GM21515 (cell line): ENCODE data around the gene RFX3.

ENCODE experiments used
- ATAC-seq: cut with Tn5 transposase; IDR thresholded peaks from one replicate; pipeline ENCODE4 v1.9.1; 2021; ENCODE audit not compliant: unreplicated experiment

Gene RFX3

DNA sequence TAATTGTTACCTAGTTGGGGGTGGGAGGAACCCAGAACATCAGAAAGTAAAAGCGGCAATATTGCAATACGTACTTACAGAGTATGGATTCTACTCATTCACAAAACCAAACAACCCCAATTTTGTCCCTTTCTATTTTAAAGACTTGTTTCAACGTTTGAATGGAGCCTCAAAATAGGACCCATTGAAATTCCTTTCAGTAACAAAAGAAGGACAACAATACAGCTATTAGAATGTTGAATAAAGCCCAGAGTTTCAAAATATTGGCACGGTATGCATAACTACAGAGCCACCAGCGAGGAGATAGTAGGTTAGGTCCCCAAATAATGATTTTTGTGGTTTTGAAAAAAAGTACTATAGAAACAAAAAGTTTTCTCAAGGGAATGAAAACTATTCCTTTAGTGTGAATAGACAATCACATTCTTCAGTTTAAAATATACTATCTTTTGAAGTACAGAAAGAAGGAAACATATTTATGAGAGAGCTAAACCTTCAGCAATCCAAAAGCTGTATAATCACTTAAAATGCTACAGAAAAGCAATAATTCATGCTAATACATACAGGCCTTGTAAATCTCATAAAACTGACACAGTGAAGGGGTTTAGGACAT is 235.5 kb downstream of the RFX3 start:
- no peak for ATAC-seq

DNA sequence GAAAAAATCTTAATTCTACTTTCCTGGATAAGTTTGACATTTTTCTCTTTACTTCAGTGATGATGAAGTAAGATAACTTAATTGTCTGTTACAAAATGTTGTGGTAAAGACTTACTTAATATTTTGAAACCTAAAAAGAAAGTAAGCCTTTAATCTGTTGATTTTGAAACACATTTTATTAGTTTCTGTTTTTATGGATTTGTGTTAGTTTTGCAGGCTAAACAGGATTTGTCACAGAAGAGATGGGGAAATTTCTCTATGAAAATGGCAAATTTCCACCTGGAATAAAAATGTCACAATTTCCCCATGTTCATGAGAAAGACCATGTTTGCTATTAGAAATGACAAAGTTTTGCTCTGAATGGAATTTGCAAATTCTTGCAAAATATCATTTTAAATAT is 237.1 kb downstream of the RFX3 start:
- ATAC-seq, result no peak

DNA sequence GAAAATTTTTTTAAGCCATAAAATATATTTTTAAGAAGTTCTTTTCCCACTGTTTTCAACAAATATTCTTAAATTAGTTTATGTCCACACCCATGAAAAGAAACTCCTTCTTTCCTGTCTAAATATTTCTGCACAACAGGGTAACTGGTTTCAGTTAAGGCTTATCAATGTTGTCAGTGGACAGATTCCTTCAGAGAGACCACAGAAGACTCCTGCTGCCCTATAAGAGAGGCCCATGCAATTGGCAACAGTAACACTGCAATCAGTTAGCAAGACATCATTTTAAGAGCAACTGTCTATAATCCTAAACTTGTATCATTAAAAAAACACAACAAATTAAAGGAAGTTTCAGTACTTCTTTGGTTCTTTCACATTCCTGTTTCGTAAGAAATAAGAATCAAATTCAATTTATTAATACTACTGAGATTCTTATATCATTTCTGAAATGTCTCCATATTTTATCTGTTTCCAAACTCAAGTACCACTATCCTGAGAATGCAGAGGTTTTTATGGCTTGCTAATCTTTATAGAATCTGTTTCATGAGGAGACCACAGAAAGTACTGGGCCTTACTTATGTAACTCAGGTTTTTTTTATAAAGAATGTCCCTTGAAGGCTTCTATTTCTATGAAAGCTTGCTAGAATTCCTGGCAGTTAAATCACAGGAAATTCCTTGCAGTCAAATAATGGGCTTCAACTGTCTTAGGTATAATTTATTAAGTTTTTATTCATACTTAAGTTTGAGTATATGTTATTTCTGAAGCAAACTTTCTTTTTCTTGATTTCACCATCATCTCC is 240.2 kb downstream of the RFX3 start:
- ATAC-seq, result no peak

DNA sequence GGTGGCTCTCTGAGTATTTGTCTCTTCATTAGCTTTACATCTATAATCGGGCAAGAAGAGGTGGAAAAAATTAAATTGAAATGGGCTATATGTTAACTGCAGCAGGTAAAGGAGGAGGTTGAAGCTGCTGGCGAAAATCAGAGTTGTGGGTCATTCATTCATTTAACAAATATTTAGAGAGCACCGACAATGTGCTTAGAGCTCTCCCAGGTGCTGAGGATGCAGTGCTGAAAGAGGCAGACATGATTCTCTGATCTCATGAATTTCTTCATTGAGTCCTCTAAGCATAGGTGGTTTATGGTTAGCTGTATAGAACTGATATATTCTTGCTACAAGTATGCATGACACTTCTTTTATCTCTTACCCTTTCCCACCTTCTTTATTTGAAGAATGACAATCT is 243.4 kb downstream of the RFX3 start:
- no peak for ATAC-seq

DNA sequence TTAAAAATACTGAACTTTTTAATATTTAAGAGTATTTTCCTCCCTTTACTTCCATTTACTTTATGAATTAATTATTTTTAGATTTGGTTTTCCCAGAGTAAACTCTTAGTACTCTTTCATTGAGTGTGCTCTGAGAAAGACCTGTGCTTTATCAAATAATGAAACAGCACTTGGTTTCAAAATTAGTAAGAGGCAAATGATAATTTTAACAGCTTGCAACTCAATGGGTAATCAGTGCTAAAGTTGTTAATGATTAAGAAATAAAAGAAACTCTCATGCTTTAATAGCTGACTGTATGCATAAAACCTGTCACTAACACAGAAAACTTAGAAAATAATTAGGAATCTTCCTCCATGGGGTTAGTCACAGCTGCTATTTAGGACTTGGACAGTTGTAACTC is 244.4 kb downstream of the RFX3 start:
- no peak for ATAC-seq

DNA sequence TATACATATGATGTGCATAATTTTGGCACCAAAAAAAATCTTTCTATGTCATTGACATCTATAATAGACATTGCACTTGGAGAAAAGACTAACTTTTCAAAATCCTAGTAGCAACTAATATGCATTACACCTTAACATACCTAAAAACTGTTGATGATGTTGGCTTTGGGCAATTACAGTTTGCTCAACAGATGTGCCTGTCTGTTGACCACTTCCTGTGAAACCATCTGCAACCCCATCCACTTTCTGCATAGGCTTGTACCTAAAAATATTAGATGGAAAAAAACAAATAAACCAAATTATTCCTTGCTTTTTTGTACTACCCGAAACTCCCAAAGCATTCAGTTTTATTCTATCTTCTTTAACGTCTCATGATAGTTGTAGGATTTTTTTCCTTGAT is 248.6 kb downstream of the RFX3 start:
- peak; percentile 53 for ATAC-seq

DNA sequence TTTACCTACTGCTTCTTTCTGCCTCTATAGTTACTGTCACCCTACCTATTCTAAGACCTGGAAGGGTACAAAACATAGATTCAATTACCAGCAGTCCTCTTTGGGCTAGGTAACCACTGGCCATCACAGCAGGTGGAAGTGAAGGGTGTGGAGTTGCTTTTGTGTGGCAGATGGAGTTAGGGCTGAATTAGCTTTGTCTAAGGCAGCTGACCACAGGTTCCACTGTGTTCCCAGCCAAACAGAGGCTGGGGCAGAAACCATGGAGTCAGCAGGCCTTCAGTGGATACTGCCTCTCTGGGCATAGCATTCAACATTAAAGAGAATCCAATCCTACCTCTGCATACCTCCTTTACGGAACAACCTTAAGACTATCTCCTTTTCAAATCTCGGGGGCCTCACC is 254.2 kb downstream of the RFX3 start:
- no peak for ATAC-seq

DNA sequence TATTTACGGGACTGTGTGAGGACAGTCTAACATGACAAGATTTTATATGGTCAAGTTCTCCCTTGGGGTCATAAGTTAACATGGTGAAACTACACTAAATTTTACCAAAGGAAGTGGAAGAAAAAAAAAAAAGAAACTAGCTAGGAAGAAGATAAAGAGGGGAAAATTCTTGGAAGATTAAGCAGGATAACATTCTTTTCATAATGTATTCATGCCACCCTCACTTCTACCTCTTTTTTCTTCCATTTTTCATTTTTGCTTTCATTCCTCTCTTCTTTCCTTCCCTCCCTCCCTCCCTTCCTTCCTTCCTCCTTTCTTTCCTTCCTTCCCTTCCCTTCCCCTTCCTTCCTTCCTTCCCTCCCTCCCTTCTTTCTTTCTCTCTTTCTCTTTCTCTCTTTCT is 254.6 kb downstream of the RFX3 start:
- ATAC-seq, result no peak

DNA sequence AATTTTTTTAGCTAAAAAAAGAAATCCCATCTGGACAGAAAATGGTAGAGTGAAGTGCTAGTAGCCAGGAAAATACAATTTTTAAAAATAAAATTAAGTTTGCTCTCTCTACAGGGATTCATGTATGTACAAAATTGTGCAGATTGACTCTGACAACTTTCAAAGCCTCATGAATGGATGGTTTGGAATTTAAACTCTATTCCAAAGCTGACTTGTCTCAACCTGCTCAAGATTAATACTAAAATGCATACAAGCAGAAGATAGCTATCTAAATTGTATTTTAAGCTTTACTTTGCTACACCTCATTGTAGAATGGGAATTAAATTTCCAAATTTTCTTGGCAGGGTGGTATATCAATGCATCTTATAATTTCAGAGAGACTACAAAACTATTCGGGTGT is 257.6 kb downstream of the RFX3 start:
- no peak for ATAC-seq

DNA sequence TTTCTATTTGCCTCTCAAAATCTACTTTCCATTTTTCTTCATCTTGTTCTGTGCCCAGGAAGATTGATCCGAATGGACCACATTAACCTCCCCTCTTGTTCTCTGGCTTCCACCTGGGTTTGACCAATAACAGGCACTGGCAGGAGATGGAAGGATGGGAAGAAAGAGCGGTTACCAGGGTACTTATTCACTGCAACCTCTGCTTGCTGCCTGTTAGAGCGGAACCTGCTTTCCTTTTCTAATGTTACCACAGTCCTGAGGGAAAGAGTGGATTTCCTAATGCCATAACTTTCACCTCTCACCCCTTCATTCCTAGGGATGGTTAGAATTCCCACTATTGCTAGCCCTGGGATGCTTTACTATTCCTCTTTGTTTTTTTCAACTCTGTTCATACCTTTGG is 262.1 kb downstream of the RFX3 start:
- no peak for ATAC-seq

DNA sequence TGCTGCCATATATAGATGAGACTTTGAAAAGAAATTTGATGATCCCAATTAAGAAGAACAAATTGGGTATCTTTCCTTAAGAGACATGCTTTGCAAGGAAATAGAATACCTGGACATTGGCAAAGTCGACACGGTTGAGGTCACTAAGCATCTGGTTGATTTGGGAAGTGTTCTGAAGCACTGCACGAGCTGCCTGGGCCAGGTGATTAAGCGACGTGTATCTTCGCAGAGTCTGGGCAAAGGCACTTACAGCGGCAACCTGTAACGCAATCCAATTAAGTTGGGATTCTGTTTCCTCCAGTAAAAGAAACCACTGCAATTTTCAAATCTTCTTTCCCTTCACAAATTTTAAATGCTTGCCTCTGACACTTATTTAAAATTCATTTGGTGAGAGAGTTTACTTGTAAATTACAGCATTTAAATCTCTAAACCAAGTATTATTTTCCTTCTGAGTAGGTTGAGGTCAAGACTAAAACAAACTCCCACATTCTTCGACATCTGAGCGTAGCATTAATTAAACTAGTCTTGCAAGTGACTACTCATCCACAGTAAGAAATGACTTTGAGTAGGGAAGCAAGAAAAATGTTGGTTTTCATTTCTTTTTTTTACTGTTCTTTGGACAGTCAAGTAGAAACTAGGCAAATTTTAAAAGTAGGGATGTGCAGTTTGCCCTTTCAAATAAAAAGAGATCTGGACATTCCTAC is 262.8 kb downstream of the RFX3 start:
- ATAC-seq, result no peak

DNA sequence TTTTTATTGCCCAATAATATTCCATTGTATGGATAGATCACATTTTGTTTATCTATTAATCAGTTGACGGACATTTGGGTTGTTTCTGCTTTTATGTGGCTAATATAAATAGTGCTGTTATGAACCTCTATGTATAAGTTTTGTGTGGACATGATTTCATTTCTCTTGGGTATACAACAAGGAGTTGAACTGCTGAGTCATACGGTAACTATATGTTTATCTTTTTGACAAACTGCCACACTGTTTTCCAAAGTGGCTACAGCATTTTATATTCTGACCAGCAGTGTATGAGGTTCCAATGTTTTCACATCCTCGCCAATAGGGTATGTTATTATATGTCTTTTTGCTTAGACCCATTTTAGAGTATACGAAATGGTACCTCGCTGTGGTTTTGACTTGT is 264.3 kb downstream of the RFX3 start:
- no peak for ATAC-seq

DNA sequence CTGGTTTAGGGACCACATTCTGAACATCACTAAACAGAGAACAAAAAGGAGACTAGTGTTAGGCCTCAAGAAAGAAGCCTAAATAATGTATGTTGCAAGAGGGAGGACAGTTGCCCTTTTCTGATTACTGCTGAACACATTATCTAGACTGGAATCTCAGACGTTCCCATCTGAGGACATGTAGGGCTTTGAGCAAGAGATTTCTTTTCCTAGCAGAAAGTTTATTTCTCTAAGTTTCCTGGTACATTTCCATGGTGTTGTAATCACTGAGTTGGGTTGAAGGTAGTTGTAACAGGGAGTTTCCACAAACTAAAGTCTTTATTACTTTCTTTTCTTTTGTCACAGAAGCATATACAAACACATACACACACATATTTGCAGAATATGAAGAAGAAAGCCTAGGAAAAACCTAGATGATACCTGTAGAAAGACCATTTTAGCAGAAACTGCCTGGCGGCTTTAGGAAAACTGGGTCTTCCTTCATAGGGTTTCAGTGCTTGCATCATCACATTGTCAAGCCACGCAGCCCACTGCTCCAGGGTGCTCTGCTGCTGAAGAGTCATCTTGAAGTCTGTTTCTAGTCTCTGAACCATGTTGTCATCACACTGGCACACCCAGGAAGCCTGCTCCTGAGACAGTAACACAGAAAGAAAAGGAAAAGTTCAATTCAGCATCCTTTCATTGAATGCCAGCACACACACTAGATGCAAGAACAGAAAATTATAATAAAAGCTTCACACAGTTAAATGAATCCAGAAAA is 269.1 kb downstream of the RFX3 start:
- ATAC-seq, result no peak

DNA sequence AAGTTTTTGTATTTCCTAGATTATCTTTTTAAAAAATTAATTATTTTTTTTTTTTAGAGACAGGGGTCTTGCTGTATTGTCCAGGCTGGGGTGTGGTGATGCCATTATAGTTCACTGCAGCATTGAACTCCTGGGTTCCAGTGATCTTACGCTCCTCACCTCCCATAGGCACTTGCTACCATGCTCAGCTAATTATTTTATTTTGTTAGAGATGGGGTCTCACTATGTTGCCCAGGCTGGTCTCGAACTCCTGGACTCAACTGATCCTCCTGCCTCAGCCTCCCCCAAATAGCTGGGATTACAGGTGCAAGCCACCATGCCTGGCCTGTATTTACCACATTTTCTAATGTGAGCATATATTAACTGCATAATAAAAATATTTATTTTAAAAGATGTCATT is 274.5 kb downstream of the RFX3 start:
- no peak for ATAC-seq

DNA sequence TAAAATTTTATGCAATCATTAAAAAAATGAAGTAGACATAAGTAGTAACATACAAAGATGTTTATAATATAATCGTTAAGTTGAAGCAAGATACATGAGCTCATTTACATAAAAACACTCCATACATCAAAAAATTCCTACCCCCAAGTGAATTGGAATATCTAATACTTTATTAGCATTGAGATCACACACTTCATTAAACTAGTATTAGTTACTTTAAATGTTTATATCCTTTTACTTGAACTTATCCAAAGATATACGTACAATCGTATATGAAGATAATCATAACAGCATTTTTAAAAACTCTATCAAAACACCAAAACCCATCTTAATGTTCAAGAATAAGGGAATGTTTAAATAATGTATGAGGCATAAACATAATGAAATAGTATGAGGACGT is 275.1 kb downstream of the RFX3 start:
- no peak for ATAC-seq

DNA sequence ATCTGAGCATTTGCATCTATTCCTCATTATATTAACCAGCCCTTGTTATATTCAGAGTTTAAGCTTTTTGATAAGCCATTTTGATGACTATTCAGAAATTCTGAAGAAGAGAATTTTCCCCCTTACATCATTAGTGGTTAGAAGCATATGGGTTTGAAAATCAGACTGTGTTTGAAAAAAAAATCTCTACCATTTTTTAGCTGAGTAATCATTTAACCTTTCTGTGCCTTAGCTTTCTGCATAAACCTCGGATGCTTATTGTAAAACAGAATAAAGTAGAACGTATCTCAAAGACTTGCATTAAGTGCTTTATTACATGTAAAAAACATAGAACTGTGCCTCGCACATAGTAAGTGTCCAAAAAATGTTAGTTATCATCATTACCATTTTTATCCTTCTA is 278.6 kb downstream of the RFX3 start:
- no peak for ATAC-seq

DNA sequence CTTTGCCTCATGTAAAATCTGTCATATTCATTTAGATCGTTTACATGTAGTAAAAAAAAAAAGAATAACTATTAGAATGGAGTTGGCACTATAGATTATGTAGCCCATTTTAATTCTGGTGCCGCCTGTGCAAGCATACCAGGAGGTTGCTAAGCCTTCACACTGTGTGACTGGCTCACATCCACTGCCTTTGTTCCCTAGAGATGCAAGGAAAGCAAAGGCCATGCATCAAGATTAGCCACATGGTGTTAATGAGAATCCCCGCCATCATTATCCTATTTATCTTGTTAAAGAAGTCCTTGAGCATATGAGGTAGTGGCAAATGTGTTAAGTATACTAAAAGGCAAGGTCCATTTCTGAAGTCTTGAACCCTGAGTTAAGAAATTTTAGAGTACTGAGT is 279.6 kb downstream of the RFX3 start:
- no peak for ATAC-seq

DNA sequence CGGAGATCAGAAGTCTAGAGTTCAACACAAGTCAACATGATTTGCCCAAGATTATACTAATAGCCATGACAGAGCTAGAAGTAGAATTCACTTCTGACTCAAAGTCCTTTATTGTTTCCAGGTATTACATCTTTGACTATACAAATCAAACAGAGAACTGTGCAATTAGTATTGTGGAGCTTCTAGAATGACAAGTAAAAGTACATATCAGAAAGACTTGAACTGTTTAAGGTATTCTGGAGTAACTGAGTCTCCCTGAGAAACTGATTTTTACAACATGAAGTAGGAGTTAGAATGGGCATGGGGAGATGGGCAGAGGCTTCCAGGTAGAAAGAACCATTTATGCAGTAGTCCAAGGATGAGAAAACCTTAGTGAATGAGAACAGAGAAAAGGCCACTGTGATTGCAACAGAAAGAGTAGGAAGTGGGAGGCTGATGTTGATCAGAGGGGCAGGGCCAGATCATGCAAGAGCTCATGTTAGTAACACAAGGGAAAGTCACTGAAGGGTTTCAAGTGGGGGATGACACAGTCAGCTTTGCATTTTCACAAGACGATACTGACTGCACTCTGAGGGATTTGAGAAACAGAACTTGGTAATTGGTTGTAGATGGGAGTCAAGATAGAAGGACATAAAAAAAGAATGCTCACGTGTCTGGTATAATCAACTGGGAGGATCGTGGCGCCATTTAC is 280.7 kb downstream of the RFX3 start:
- ATAC-seq, result no peak

DNA sequence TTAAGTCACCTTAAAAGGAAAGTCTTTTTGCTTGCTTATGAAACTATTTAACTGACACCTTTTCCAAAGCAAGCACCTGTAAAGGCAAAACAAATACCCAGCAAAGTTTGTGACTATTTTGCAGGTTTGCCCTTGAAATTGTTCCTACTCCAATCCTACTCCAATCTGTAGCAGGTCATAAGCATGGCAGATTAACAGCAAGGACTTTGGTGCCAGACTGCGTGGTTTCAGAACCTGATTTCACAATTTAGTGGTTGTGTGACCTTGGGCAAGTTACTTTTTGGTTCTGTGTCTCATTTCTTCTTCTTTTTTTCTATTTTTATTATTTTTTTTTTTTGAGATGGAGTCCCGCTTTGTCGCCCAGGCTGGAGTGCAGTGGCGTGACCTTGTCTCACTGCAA is 282.1 kb downstream of the RFX3 start:
- ATAC-seq, result no peak

DNA sequence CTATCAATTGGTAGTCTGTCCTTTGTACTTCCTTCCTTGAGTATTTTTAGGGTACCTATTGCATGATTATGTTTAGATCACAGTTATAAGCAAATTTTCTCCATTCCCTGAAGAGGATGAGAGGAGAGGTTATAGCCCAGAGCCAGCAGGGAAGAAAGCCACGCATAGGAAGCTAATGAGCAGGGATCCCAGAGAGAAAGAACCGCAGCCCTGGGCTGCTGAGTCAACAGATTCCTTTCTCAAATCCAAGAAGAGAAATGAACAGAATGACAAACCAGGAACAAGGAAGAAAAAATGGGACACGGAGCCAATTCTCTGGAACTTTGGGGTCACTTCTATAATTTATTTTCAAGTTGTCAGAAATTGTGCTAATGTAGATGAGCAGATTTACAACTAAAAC is 284.5 kb downstream of the RFX3 start:
- ATAC-seq, result no peak

DNA sequence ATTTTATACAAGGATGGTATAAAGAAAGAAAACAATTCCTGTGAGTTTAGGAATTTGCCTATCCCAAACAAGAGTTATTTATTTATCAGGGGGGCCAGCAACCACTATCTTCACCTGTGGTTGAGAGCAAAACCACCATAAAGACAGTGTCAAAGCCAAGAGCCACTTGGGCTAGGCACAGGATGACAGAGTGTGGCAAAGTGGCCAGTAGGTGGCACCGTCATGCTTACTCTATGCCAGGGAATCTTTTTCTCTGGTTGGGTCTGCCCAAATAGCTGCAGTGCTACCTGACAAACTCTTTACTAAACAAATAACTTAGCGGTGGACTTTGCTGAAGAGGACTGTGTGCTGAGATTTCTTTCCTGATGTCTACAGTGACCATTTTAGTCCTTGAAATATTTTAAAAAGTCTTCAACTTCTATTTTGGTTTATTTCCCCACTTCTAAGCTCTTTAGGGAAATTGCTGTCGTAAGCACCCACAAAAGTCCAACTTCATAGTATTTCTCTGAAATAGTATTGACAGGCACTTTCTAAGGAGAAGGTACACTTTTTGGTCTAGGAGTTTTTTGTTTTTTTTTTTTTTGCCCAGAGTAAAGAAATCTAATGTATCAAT is 285.0 kb downstream of the RFX3 start:
- peak; percentile 93 for ATAC-seq
